Measurements from ENCODE around the gene LRRC8D. TPM values are rescaled to one million over a fixed set of nuclear protein-coding genes. Genes with fewer than 3 reads are reported as not detected.

The LRRC8D gene
- total RNA-seq, 1 experiment from 2014 or later, result 37.2 TPM

GRCh38 chr1:89897347-89898133, 76.7 kb downstream of the LRRC8D start:
- no CpG with 5 or more reads among the region's 8 CpGs for WGBS (ENCODE audit: extremely low coverage, insufficient read length, low lambda C conversion rate)
- no peaks in the 10 kb centered on the region for H4K20me1 ChIP-seq (ENCODE audit: control insufficient read depth, insufficient read depth, insufficient read length)
- H3K27me3 Mint-ChIP-seq (ENCODE audit: low read depth), result no peaks in the 10 kb centered on the region

More at GRCh38 chr1:89897347-89898133, 76.7 kb downstream of the LRRC8D start:
- Histone ChIP-seq H3K23me2 (ENCODE audit: insufficient read length, low read depth, low read length, poor library complexity, severe bottlenecking) (no peaks in the 10 kb centered on the region), H3K79me1 (ENCODE audit: insufficient read depth, low read depth, low read length, poor library complexity, severe bottlenecking) (peaks cover 3% of the 10 kb centered on the region), H3K9me3 (ENCODE audit: control insufficient read depth, low read depth, low read length) (no peaks in the 10 kb centered on the region), H4K5ac (ENCODE audit: insufficient read length, low read depth, low read length) (no peak overlapping the region), H3T11ph (ENCODE audit: low read length) (no peak overlapping the region), H3K79me2 (ENCODE audit: insufficient read depth, low read length) (peaks cover 6% of the 10 kb centered on the region; the same call in 1 of the 2 replicates), H3K9ac (ENCODE audit: extremely low read depth, insufficient read length, low read length) (no peak overlapping the region), H3K4me2 (ENCODE audit: insufficient read depth, insufficient read length, low read length) (no peak overlapping the region), H2BK15ac (ENCODE audit: low read depth, low read length) (no peak overlapping the region), H2AK5ac (ENCODE audit: insufficient read length, low read length) (no peak overlapping the region), H2BK20ac (ENCODE audit: low read depth, low read length, poor library complexity, severe bottlenecking) (no peak overlapping the region), H3K4me1 (ENCODE audit: insufficient read depth, low read length) (peaks cover 7% of the 10 kb centered on the region), H3K23ac (ENCODE audit: insufficient read length, low read depth, low read length) (no peak overlapping the region), H3K27ac (ENCODE audit: insufficient read length, low read depth, low read length) (no peak overlapping the region), H4K91ac (ENCODE audit: insufficient read length, low read depth, low read length) (no peak overlapping the region), H3K27me3 (ENCODE audit: insufficient read depth, low read length) (no peaks in the 10 kb centered on the region), H3K4ac (ENCODE audit: low read depth, low read length) (no peak overlapping the region), H2BK12ac (ENCODE audit: insufficient read length, low read depth, low read length) (no peak overlapping the region), H4K8ac (replicated peaks; ENCODE audit: insufficient read length, low read depth, low read length) (no peak overlapping the region), H3K14ac (ENCODE audit: insufficient read depth, low read length) (no peak overlapping the region), H2BK5ac (ENCODE audit: insufficient read length, low read length) (no peak overlapping the region), H2AFZ (ENCODE audit: low read length) (no peak overlapping the region), H3K18ac (ENCODE audit: insufficient read length, low read depth, low read length) (no peak overlapping the region), H2BK120ac (ENCODE audit: low read depth, low read length, poor library complexity, severe bottlenecking) (no peak overlapping the region), H3K56ac (ENCODE audit: insufficient read length, low read depth, low read length) (no peak overlapping the region)
- DNase-seq, result no peak
- no peak overlapping the region for H3K4me3 Mint-ChIP-seq
- no peaks in the 10 kb centered on the region for H3K9me3 Mint-ChIP-seq
- H3K27ac Mint-ChIP-seq, result peak overlapping the region in 2 of 3 experiments; percentile 25 to 54; a peak in 2 of 7 replicates
- no peak for TF ChIP-seq CTCF (conservative IDR thresholded peaks at IDR 0.05)
- H3K36me3 Mint-ChIP-seq (ENCODE audit: insufficient read depth in 1 of 3, low read depth in 3 of 3), result peaks cover 0 to 4% (median 0%) of the 10 kb centered on the region in 3 experiments; a peak in 3 of 7 replicates
- peaks cover 40 to 44% of the 10 kb centered on the region in 2 experiments for H3K4me1 Mint-ChIP-seq

All from H9 (cell line).